Activated T-helper 1 cell treated with anti-CD3 and anti-CD28 coated beads, Interleukin-12 subunit alpha, Interleukin-12 subunit beta, Interleukin-2, Interleukin-4 antibody, amounts not matched to agents 30 ng/mL and 10 ng/mL and 1 ng/mL, durations not matched to agents 14 hours and 24 hours and 36 hours (primary cell): Measurements from ENCODE around the gene OSBPL8. TPM values are rescaled to one million over a fixed set of nuclear protein-coding genes. Genes with fewer than 3 reads are reported as not detected.

Experiments used
- DNase-seq: peaks from one replicate; pipeline ENCODE4 v3.0.0; 2021; ENCODE audit warnings: low spot score
- H3K27ac Mint-ChIP-seq: one replicate; pipeline ENCODE4 v1.8.0; 2021; ENCODE audit warnings: mild to moderate bottlenecking, mixed read lengths
- H3K27me3 Mint-ChIP-seq: one replicate; pipeline ENCODE4 v1.8.0; 2022; ENCODE audit warnings: mild to moderate bottlenecking, moderate library complexity, mixed read lengths; ENCODE audit not compliant: insufficient read depth
- H3K36me3 Mint-ChIP-seq: one replicate; pipeline ENCODE4 v1.8.0; 2021; ENCODE audit warnings: low read depth, mixed read lengths
- H3K4me1 Mint-ChIP-seq: one replicate; pipeline ENCODE4 v1.8.0; 2021; ENCODE audit warnings: low read depth, mixed read lengths
- H3K4me3 Mint-ChIP-seq: one replicate; pipeline ENCODE4 v1.8.0; 2021; ENCODE audit warnings: mild to moderate bottlenecking, moderate library complexity, mixed read lengths
- H3K9me3 Mint-ChIP-seq: one replicate; pipeline ENCODE4 v1.8.0; 2021; ENCODE audit warnings: mixed read lengths
- intact Hi-C: fragments of 100-400 bp; cut with micrococcal nuclease; formaldehyde crosslinking; loops from one replicate; pipeline ENCODE4 v1.15.1; 2024
- total RNA-seq: library from RNA; stranded (reverse); gene quantifications from 2 replicates; pipeline ENCODE4 v1.2.3, GENCODE V29; 2022

OSBPL8 gene
- total RNA-seq, 1 donor from 2014 or later = 86.9 TPM

DNA sequence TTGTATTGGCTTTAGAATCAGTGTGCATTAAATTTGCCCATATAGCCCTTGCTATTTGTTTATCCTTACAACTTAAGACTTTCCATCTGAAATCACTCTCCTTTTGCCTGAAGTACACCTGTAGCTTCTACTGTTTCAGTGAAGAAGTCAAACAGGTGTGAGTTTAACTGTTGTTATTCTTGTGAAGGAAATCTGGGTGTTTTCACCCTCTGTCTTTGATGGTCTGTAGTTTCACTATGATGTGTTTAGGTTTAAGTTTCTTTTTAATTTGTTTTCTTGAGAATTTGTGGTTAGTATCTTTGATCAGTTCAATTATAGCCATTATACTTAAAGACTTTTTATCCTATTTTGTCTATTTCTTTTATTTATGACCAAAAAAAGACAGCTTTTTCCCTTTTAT, 142.5 kb downstream of the OSBPL8 start:
- Mint-ChIP-seq H3K4me1 (peaks cover 10% of the 10 kb centered on the region), H3K9me3 (no peaks in the 10 kb centered on the region), H3K36me3 (peaks cover 2% of the 10 kb centered on the region), H3K4me3 (no peak overlapping the region), H3K27me3 (no peaks in the 10 kb centered on the region), H3K27ac (no peak overlapping the region)
- intact Hi-C loops = no loop called here
- no peak for DNase-seq

GRCh38 chr12:76413121-76413520, 146.4 kb downstream of the OSBPL8 start:
- no peak overlapping the region for H3K4me3 Mint-ChIP-seq
- intact Hi-C loops = no loop called here
- no peaks in the 10 kb centered on the region for H3K27me3 Mint-ChIP-seq
- H3K36me3 Mint-ChIP-seq = peaks cover 8% of the 10 kb centered on the region
- no peaks in the 10 kb centered on the region for H3K9me3 Mint-ChIP-seq
- H3K27ac Mint-ChIP-seq = no peak overlapping the region
- H3K4me1 Mint-ChIP-seq = peaks cover 21% of the 10 kb centered on the region
- DNase-seq = no peak

DNA sequence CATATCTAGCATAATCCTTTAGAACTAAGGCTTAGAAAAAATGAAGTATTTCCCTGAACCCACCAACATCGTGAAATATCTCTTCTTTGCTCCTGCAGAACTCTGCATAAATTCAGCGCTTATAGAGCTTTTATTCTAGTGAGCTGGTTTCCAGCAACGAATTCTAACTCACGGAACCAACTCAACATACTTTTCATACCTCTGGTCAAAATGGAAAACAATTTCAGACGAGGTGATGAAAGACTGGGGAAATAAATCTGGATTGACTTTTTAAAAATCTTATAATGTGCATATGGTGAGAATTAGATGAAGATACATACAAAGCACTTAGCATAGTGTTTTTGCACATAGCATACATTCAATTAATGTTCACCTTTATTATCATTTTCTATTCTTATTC, 148.8 kb downstream of the OSBPL8 start:
- H3K27me3 Mint-ChIP-seq = no peaks in the 10 kb centered on the region
- H3K4me3 Mint-ChIP-seq = no peak overlapping the region
- peaks cover 11% of the 10 kb centered on the region for H3K4me1 Mint-ChIP-seq
- intact Hi-C loops = no loop called here
- H3K27ac Mint-ChIP-seq = no peak overlapping the region
- H3K36me3 Mint-ChIP-seq = peaks cover 10% of the 10 kb centered on the region
- no peak for DNase-seq
- no peaks in the 10 kb centered on the region for H3K9me3 Mint-ChIP-seq

DNA sequence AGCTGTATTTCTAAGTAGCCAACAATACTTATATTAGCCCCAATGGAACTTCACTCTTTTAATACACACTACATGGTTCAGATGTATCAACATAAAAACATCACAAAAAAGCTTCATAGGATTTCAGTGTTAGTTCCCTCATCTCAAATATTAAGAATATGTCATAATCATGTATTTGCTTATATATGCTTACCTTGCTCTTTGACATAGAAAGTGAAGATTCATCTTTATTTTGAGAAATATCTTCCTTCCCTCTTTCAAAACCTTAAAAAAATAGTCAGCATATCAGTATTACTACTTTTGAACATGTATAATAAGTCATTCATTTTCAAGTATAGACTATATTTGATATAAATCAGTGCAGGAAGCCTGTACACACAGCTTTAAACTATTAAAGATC, 149.2 kb downstream of the OSBPL8 start:
- no peaks in the 10 kb centered on the region for H3K27me3 Mint-ChIP-seq
- no peak for DNase-seq
- H3K4me1 Mint-ChIP-seq = peaks cover 11% of the 10 kb centered on the region
- no peaks in the 10 kb centered on the region for H3K9me3 Mint-ChIP-seq
- H3K36me3 Mint-ChIP-seq = peaks cover 11% of the 10 kb centered on the region
- H3K4me3 Mint-ChIP-seq = no peak overlapping the region
- intact Hi-C loops = no loop called here
- no peak overlapping the region for H3K27ac Mint-ChIP-seq

GRCh38 chr12:76409074-76409473, 150.5 kb downstream of the OSBPL8 start:
- H3K27ac Mint-ChIP-seq = no peak overlapping the region
- H3K36me3 Mint-ChIP-seq = peaks cover 12% of the 10 kb centered on the region
- no peak overlapping the region for H3K4me3 Mint-ChIP-seq
- intact Hi-C loops = no loop called here
- no peaks in the 10 kb centered on the region for H3K9me3 Mint-ChIP-seq
- H3K4me1 Mint-ChIP-seq = peaks cover 11% of the 10 kb centered on the region
- DNase-seq = no peak
- H3K27me3 Mint-ChIP-seq = no peaks in the 10 kb centered on the region

GRCh38 chr12:76407710-76408109, 151.9 kb downstream of the OSBPL8 start:
- no peak for DNase-seq
- Mint-ChIP-seq H3K9me3 (no peaks in the 10 kb centered on the region), H3K4me3 (no peak overlapping the region), H3K36me3 (peaks cover 12% of the 10 kb centered on the region), H3K27ac (no peak overlapping the region), H3K27me3 (no peaks in the 10 kb centered on the region), H3K4me1 (peaks cover 11% of the 10 kb centered on the region)
- intact Hi-C loops = no loop called here

DNA sequence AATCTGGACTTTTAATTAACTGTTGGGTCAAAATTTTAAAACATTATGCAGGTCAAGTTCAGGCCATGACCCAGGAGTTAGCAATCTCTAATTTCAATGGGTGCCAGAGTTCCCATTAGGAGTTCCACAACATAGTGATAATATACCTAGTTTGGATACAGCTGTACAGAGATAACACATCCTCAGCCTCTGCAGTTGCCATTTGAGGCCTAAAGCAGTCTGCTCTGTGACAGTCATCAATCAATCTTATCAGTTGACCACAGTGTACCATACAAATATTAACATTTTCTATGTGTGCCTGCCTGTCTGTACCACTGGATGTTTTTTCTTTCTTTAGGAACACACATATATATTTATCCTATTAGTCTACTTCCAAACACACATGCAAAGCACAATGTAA, 157.3 kb downstream of the OSBPL8 start:
- DNase-seq = no peak
- H3K27me3 Mint-ChIP-seq = no peaks in the 10 kb centered on the region
- intact Hi-C loops = no loop called here
- H3K27ac Mint-ChIP-seq = no peak overlapping the region
- H3K4me3 Mint-ChIP-seq = no peak overlapping the region
- H3K4me1 Mint-ChIP-seq = no peaks in the 10 kb centered on the region
- peaks cover 15% of the 10 kb centered on the region for H3K36me3 Mint-ChIP-seq
- no peaks in the 10 kb centered on the region for H3K9me3 Mint-ChIP-seq

- H3K27ac Mint-ChIP-seq = no peak overlapping the region
- intact Hi-C loops = no loop called here
- DNase-seq = no peak
- peaks cover 11% of the 10 kb centered on the region for H3K36me3 Mint-ChIP-seq
- H3K4me1 Mint-ChIP-seq = no peaks in the 10 kb centered on the region
- no peaks in the 10 kb centered on the region for H3K9me3 Mint-ChIP-seq
- H3K4me3 Mint-ChIP-seq = no peak overlapping the region
- no peaks in the 10 kb centered on the region for H3K27me3 Mint-ChIP-seq
Observed at GRCh38 chr12:76400136-76400535, 159.4 kb downstream of the OSBPL8 start.

GRCh38 chr12:76399040-76399439, 160.5 kb downstream of the OSBPL8 start:
- Mint-ChIP-seq H3K27me3 (no peaks in the 10 kb centered on the region), H3K9me3 (no peaks in the 10 kb centered on the region), H3K4me1 (no peaks in the 10 kb centered on the region), H3K27ac (no peak overlapping the region), H3K36me3 (peaks cover 10% of the 10 kb centered on the region), H3K4me3 (no peak overlapping the region)
- DNase-seq = no peak
- intact Hi-C loops = no loop called here

GRCh38 chr12:76398106-76398505, 161.5 kb downstream of the OSBPL8 start:
- Mint-ChIP-seq H3K27ac (no peak overlapping the region), H3K27me3 (no peaks in the 10 kb centered on the region), H3K9me3 (no peaks in the 10 kb centered on the region), H3K4me1 (no peaks in the 10 kb centered on the region), H3K4me3 (no peak overlapping the region), H3K36me3 (peaks cover 10% of the 10 kb centered on the region)
- DNase-seq = no peak
- intact Hi-C loops = no loop called here

GRCh38 chr12:76391461-76391860, 168.1 kb downstream of the OSBPL8 start:
- H3K27ac Mint-ChIP-seq = no peak overlapping the region
- no peak for DNase-seq
- intact Hi-C loops = no loop called here
- no peak overlapping the region for H3K4me3 Mint-ChIP-seq
- no peaks in the 10 kb centered on the region for H3K27me3 Mint-ChIP-seq
- peaks cover 8% of the 10 kb centered on the region for H3K4me1 Mint-ChIP-seq
- peaks cover 24% of the 10 kb centered on the region for H3K36me3 Mint-ChIP-seq
- H3K9me3 Mint-ChIP-seq = no peaks in the 10 kb centered on the region

- Mint-ChIP-seq H3K9me3 (no peaks in the 10 kb centered on the region), H3K27me3 (no peaks in the 10 kb centered on the region), H3K36me3 (peaks cover 39% of the 10 kb centered on the region), H3K4me3 (no peak overlapping the region), H3K27ac (no peak overlapping the region), H3K4me1 (peaks cover 8% of the 10 kb centered on the region)
- intact Hi-C loops = no loop called here
- no peak for DNase-seq
Observed at GRCh38 chr12:76387614-76388013, 172.0 kb downstream of the OSBPL8 start.

DNA sequence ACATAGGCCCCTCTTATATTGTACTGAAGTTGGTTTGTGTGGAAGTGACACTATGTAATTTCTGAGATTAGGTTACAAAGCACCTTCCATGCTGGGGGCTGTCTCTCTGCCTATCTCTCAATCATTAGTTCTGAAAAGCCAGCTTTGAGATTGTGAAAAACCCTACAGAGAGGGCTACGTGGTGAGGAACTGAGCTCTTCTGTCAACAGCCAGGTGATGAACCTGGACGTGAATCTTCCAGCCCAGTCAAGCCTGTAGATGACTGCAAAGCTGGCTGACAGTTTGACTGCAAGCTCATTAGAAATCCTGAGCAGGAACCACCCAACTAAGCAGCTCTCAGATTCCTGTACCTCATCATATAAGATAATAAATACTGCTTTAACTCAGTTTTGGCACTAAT, 175.0 kb downstream of the OSBPL8 start:
- DNase-seq = no peak
- Mint-ChIP-seq H3K27ac (no peak overlapping the region), H3K4me1 (no peaks in the 10 kb centered on the region), H3K27me3 (no peaks in the 10 kb centered on the region), H3K36me3 (peaks cover 34% of the 10 kb centered on the region), H3K9me3 (no peaks in the 10 kb centered on the region), H3K4me3 (no peak overlapping the region)
- intact Hi-C loops = no loop called here

GRCh38 chr12:76383988-76384387, 175.6 kb downstream of the OSBPL8 start:
- H3K4me3 Mint-ChIP-seq = no peak overlapping the region
- peaks cover 31% of the 10 kb centered on the region for H3K36me3 Mint-ChIP-seq
- no peaks in the 10 kb centered on the region for H3K9me3 Mint-ChIP-seq
- no peak overlapping the region for H3K27ac Mint-ChIP-seq
- DNase-seq = no peak
- no peaks in the 10 kb centered on the region for H3K4me1 Mint-ChIP-seq
- no peaks in the 10 kb centered on the region for H3K27me3 Mint-ChIP-seq
- intact Hi-C loops = no loop called here
